A204.1 (cell line): Measurements from ENCODE around the gene PCGF1.
"Not testable (repeated sequence)": the region's sequence is repeated elsewhere in the genome, so short reads cannot be mapped to it uniquely, and the experiment has no call there.

Source experiments
- FAIRE-seq: peaks from 2 replicates; lab custom pipeline; 2012; peaks lifted over from hg19 to GRCh38; lab: Jason Lieb, UNC

PCGF1 gene

DNA sequence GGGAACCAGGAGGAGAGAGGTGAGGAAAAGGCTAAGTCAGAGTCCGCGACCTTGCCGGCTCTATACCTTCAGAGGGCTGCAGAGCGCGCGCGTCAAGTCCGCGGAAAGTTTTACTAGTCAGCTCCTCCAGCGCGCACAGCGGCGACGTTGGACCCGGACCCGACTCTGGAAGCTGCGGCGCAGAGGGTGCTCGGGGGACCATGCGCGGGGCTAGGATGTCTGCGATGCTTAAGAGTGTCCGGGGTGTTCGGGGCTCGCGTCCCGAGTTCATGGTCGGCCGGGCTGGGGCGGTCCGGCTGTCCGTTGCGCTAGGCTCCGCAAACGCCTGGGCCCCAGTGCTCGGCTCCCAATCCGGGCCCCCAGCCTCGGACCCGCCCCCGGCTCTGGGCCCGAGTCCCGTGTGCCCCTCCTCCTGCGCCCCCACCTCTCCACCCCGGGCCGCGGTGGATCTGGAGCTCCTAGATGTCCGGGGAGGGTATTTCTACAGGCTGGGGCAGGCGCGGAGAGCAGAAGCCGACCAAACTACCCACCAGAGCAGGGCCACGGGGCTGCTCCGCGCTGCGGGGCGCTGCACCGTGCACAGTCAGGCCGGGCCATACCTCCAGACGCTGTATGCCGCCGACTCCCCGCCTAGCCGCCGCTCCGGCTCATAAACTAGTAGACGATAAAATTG lies 8.1 kb downstream of the PCGF1 start, which contains the start of gene LBX2:
LBX2 (minus strand) TSS at position 337 of the 673 bp plus-strand sequence; CDS start at position 271, 66 bp downstream.
- no peak for FAIRE-seq

DNA sequence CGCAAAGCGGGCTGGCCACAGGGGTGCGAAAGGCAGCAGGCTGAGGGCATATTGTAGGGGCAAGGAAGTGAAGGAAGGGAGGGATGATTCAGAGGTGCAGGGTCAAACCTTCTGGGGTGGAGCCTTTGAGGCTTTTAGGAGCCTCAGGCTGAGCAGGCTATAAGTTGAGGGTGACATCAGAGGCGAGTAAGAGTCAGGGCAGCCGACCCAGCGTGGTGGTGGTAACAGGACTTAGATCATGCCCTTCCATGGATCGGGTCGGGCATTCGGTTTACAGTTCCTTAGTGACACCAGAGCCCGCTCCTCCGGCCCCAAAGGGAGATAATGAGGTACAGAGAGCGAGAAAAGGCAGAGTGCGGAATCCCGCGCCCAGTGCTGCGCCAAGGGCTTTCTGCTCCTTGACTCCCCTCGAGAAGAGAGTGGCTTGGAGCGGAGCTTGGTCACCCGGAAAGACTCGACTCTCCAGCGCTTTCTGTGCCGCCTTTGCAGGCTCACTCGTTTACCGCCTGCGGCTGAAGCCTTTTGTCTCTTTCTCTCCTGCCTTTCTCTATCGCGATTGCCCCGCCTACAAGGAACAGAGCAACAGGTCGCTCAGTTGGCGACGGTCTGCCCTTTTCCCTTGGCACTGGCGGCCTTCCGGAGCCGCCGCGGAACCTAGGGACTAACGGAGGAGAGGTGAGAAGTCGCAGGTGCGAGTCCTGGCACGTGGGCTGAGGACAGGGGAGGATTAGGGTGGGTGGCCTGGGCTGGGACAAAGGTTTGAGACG lies 8.8 kb downstream of the PCGF1 start:
- no peak for FAIRE-seq

DNA sequence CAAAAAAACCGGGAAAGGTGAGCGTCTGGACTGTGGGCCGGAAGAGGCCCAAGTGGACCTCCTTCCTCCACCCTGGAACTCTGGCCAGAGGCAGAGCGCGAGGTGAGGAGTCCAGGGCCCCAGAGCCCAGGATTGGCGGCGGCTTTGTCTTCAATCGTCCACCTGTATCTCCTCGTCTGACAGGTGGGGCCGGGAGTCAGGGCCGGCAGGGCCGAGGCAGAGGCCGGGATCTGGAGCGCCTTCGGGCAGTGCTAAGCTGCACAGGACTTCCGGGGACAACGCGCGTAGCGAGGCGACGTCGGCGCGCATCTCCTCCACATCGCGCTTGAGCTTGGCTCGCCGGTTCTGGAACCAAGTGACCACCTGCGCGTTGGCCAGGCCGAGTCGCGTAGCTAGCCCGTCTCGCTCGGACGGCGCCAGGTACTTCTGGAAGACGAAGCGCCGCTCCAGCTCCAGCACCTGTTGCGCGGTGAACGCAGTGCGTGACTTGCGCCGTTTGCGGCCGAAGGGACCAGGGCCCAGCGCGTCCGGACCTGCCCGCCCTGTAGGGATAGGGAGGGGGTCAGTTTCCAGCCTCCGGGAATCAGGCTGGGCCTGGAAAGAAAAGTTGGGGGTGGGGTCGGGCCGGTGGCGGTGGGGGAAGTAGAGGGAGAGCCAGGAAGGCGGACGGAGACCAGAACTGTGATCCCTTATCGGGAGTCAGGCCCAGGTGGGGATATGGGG lies 9.6 kb downstream of the PCGF1 start:
- no peak for FAIRE-seq

- FAIRE-seq: no peak
Observed at GRCh38 chr2:74496997-74497776, 10.3 kb downstream of the PCGF1 start.

GRCh38 chr2:74495440-74495839 lies 12.1 kb downstream of the PCGF1 start:
- FAIRE-seq: no peak

- no peak for FAIRE-seq
Observed at GRCh38 chr2:74493546-74493945, 13.9 kb downstream of the PCGF1 start.

GRCh38 chr2:74491648-74492544 lies 15.6 kb downstream of the PCGF1 start:
- FAIRE-seq: no peak

- FAIRE-seq: no peak
Observed at GRCh38 chr2:74489906-74490305, 17.6 kb downstream of the PCGF1 start.

DNA sequence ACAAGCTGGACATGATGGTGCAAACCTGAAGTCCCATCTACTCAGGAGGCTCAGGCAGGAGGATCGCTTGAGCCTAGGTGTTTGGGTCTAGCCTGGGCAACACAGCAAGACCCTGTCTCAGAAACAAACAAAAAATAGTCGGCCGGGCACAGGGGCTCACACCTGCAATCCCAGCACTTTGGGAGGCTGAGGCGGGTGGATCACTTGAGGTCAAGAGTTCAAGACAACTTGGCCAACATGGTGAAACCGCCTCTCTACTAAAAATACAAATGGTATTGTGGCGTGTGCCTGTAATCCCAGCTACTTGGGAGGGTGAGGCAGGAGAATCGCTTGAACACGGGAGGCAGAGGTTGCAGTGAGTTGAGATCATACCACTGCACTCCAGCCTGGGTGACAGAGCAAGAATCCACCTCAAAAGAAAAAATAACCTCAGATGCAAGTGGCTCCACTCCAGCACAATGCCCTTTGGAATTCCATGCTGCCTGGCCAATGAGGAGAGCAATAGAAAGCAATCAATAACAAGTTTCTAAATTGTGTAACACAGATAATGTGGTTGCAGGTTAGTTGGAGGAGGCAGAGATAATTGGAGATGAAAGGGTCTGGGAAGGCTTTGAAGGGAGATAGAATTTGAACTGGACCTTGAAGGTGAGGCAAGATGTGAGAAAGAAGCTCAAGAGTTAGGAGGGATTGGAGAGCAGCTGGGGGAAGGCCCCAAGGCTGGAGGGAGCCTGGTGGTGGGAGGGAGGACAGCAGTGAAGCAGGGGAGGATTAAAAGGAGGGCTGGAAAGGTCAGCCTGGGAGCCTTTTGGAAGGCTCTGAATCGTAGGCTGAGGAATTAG lies 18.6 kb downstream of the PCGF1 start:
- FAIRE-seq: no peak

GRCh38 chr2:74486141-74486540 lies 21.4 kb downstream of the PCGF1 start:
- no peak for FAIRE-seq

DNA sequence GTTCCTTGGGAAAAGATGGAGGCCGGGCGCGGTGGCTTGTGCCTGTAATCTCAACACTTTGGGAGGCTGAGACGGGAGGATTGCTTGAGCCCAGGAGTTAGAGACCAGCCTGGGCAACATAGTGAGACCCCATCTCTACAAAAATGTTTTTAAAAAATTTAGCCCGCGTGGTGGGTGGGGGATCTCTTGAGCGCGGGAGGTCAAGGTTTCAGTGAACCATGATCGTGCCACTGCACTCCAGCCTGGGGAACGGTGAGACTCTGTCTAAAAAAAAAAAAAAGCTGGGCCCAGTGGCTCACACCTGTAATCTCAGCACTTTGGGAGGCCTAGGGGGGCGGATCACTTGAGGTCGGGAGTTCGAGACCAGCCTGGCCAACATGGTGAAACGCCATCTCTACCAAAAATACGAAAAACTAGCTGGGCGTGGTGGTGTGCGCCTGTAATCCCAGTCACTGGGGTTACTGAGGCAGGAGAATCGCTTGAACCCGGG lies 23.8 kb downstream of the PCGF1 start:
- not testable (repeated sequence) for FAIRE-seq

GRCh38 chr2:74482801-74483674 lies 24.5 kb downstream of the PCGF1 start, which contains the start of the genes CCDC142 and TTC31:
Gene CCDC142 (minus strand): TSS chr2:74482998. CDS start chr2:74482837, 161 bp downstream.
Gene TTC31 (plus strand): TSS chr2:74483081. CDS start chr2:74483096, 15 bp downstream.
- FAIRE-seq: peak; percentile 57

GRCh38 chr2:74481961-74482800 lies 25.3 kb downstream of the PCGF1 start:
- no peak for FAIRE-seq

DNA sequence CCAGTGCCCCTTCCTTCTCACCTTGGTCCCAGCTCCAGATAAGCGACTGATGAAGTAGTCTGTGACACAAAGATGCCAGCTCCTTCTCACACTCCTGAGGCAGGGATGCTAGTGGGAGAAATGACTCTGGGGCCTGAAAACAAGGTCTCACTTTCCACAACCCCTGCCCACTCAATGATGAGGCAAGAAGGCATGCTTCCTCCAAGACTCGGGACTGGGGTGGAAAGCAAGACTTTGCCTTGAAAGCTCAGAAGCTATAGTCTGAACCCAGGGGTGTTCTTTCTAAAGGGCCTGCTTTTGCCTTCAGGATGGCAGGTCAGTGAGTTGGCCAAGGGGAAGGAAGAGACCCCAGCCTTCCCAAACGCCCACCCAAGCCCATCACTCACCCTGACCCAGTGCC lies 26.1 kb downstream of the PCGF1 start:
- no peak for FAIRE-seq

DNA sequence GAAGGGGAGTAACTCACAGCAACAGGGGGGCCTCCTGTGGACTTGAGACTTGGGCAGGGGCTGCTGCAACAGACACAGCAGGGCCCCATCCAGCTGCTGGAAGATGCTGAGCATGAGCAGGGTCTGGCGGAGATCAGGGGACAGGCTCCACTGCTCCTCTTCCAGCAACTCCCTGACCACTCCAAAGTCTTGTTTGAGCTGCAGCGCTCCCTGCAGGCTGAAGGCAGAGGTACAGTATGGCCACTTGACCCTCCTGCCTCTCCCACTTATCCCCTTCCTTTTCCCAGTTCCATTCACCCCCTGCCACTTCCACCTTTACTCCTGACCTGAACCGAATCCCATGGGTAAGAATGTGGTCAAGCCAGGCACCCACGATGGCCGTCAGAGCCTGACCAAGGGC lies 32.6 kb downstream of the PCGF1 start:
- FAIRE-seq: no peak

- no peak for FAIRE-seq
Observed at GRCh38 chr2:74474481-74474880, 33.0 kb downstream of the PCGF1 start.

- FAIRE-seq: no peak
Observed at GRCh38 chr2:74472945-74473258, 34.6 kb downstream of the PCGF1 start.
